ENCODE measurements around the gene MTTP. TPM values are rescaled to one million over a fixed set of nuclear protein-coding genes. Genes with fewer than 3 reads are reported as not detected.

Gene MTTP
- total and polyA plus RNA-seq, 4 donors: 0.04 to 0.57 (median 0.25) TPM

DNA sequence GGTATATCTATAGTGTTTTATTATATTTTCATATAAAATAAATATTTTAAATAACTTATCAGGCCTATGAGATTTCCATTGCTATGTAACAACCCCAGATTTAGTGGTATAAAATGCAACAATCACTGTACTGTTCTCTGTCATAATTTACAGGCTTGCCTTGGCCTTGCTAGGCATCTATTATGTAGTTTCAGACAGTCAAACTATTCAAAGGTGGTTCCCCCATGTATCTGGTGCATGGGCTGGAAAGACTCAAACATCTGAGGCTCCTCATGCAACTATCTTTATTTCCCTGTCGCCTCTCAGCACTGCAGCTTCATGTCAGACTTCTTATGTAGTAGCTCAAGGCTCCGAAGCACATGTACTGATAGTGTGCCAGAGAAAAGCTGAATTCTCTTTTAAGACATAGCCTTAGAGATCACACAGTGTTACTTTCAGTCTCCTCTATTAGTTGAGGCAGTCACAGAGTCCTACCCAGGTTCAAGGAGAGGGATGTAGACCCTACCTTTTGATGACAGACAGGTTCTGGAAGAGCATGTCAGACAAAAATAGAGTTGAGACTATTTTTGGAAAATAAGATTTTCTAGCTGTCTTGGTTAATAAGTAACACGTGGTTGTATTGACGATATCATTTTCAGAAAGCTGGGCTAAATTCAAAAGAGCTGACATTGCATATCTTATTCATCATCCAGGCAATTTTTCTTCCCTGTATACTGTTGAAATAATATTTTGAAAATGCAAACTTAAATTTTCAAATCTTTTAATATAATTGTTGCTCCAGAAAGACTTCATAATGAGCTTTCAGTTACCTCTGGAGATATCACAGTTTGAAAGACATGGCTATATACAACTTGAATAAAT is 19.4 kb downstream of the MTTP start:
- ATAC-seq (ENCODE audit: insufficient read depth, low FRiP score) (no peak), DNase-seq (no peak)
- Histone ChIP-seq H3K27me3 (ENCODE audit: control insufficient read depth in 3 of 3, insufficient read depth in 3 of 3, low read length in 2 of 3) (no peaks in the 10 kb centered on the region), H3K27ac (ENCODE audit: low read depth in 1 of 2, low read length in 1 of 2) (no peak overlapping the region), H3K36me3 (ENCODE audit: control insufficient read depth in 4 of 4, insufficient read depth in 4 of 4, low read length in 4 of 4) (no peaks in the 10 kb centered on the region), H3K9me3 (ENCODE audit: control insufficient read depth in 4 of 4, insufficient read depth in 3 of 4, low read length in 3 of 4) (no peaks in the 10 kb centered on the region), H3K4me1 (ENCODE audit: control insufficient read depth in 5 of 5, insufficient read depth in 5 of 5, low read length in 5 of 5) (no peaks in the 10 kb centered on the region), H3K4me3 (no peak overlapping the region), H3K9ac (ENCODE audit: insufficient read depth in 1 of 2, low read length in 2 of 2) (no peak overlapping the region)
- WGBS, 2 donors: 87 to 88% methylated on average over 4 of the region's 4 CpGs
- TF ChIP-seq, protein P1, sequence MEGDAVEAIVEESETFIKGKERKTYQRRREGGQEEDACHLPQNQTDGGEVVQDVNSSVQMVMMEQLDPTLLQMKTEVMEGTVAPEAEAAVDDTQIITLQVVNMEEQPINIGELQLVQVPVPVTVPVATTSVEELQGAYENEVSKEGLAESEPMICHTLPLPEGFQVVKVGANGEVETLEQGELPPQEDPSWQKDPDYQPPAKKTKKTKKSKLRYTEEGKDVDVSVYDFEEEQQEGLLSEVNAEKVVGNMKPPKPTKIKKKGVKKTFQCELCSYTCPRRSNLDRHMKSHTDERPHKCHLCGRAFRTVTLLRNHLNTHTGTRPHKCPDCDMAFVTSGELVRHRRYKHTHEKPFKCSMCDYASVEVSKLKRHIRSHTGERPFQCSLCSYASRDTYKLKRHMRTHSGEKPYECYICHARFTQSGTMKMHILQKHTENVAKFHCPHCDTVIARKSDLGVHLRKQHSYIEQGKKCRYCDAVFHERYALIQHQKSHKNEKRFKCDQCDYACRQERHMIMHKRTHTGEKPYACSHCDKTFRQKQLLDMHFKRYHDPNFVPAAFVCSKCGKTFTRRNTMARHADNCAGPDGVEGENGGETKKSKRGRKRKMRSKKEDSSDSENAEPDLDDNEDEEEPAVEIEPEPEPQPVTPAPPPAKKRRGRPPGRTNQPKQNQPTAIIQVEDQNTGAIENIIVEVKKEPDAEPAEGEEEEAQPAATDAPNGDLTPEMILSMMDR (IDR thresholded peaks at IDR 0.05; ENCODE audit: control extremely low read depth, extremely low read depth): no peak

DNA sequence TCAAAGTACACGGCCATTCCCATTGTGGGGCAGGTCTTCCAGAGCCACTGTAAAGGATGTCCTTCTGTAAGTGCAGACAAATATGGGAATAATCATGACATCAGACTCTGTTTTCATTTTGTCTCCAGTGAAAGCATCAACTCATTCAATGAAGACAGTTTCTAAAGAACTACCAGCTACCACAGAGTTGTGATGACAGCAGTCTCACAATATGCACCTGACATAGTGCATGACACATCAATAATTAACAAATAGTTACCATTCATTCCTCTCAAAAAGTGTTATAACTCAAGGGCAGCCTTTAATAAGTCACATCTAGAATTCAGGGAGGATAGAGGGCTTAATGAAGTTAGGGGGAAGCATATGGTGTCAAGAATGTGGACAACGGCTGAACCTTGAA is 20.2 kb downstream of the MTTP start:
- no peak overlapping the region for H3K9ac ChIP-seq (ENCODE audit: insufficient read depth in 1 of 2, low read length in 2 of 2)
- 94% methylated on average over 2 of the region's 2 CpGs for WGBS, 2 donors
- H3K27me3 ChIP-seq (ENCODE audit: control insufficient read depth in 3 of 3, insufficient read depth in 3 of 3, low read length in 2 of 3): no peaks in the 10 kb centered on the region
- H3K27ac ChIP-seq (ENCODE audit: low read depth in 1 of 2, low read length in 1 of 2): no peak overlapping the region
- ATAC-seq (ENCODE audit: insufficient read depth, low FRiP score) (no peak), DNase-seq (no peak)
- H3K4me3 ChIP-seq: no peak overlapping the region
- no peaks in the 10 kb centered on the region for H3K4me1 ChIP-seq (ENCODE audit: control insufficient read depth in 5 of 5, insufficient read depth in 5 of 5, low read length in 5 of 5)
- H3K36me3 ChIP-seq (ENCODE audit: control insufficient read depth in 4 of 4, insufficient read depth in 4 of 4, low read length in 4 of 4): no peaks in the 10 kb centered on the region
- TF ChIP-seq, protein P1 (IDR thresholded peaks at IDR 0.05; ENCODE audit: control extremely low read depth, extremely low read depth): no peak
- no peaks in the 10 kb centered on the region for H3K9me3 ChIP-seq (ENCODE audit: control insufficient read depth in 4 of 4, insufficient read depth in 3 of 4, low read length in 3 of 4)

DNA sequence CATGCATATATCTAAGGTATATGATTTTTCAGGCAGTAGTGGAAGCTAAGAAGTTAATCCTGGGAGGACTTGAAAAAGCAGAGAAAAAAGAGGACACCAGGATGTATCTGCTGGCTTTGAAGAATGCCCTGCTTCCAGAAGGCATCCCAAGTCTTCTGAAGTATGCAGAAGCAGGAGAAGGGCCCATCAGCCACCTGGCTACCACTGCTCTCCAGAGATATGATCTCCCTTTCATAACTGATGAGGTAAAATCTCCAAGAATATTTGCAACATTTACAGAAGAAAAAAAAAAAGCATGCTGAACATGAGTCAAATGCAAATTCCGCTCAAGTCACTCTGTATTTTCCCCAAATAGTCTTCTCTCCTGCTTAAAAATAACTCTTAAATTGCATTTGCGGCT is 32.1 kb downstream of the MTTP start:
- Histone ChIP-seq H3K27me3 (ENCODE audit: control insufficient read depth in 3 of 3, insufficient read depth in 3 of 3, low read length in 2 of 3) (no peaks in the 10 kb centered on the region), H3K27ac (ENCODE audit: low read depth in 1 of 2, low read length in 1 of 2) (no peak overlapping the region), H3K9me3 (ENCODE audit: control insufficient read depth in 4 of 4, insufficient read depth in 3 of 4, low read length in 3 of 4) (no peaks in the 10 kb centered on the region), H3K4me1 (ENCODE audit: control insufficient read depth in 5 of 5, insufficient read depth in 5 of 5, low read length in 5 of 5) (peaks cover 0 to 8% (median 0%) of the 10 kb centered on the region in 5 donors), H3K36me3 (ENCODE audit: control insufficient read depth in 4 of 4, insufficient read depth in 4 of 4, low read length in 4 of 4) (no peaks in the 10 kb centered on the region), H3K4me3 (no peak overlapping the region), H3K9ac (ENCODE audit: insufficient read depth in 1 of 2, low read length in 2 of 2) (no peak overlapping the region)
- WGBS, 2 donors: 94 to 97% methylated on average over 2 of the region's 2 CpGs
- TF ChIP-seq, protein P1 (IDR thresholded peaks at IDR 0.05; ENCODE audit: control extremely low read depth, extremely low read depth): no peak
- ATAC-seq (ENCODE audit: insufficient read depth, low FRiP score): no peak
- DNase-seq: no peak

Measured in lung (tissue), 12 donors.